GM12801 (cell line): ENCODE measurements around the gene MGAT4B.

Experiments used
- CTCF ChIP-seq: IDR thresholded peaks from one replicate; pipeline ENCODE4 v1.5.1; 2011; ENCODE audit warnings: control low read depth; ENCODE audit not compliant: insufficient read length; ENCODE audit errors: extremely low read depth

The MGAT4B gene

GRCh38 chr5:179802950-179803562 is 3.6 kb downstream of the MGAT4B start:
- TF ChIP-seq CTCF, result no peak

DNA sequence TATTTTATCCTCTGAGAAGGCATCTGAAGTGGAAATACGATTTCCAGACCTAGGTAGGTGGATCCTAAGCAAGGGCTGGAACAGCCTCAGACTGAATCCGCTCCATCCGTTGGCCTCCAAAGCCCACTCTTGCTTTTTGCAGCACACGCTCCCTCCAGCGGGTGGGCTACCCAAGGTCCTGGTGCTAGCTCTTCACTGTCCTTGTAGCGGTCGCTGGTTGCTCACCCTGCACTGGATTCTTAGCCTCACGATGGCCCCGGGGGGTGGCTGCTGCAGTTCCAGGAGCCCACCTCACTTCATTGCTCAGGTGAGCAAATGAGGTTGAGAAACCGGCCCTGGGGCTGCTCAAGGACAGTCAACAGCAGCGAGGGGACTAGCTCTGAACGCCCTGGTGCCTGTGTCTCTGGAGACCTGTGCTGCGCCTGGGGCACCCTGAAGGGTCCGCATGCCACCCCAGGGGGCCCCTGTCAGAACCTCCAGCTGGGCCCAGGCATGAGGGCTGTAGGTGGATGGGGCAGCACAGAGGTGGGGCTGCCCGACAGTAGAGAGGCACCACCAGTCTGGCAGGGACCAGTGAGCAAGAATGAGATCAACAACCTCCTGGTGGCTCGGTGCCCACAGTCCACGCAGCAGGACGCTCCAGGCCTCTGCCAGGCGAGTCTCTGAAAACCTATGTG is 4.3 kb downstream of the MGAT4B start:
- no peak for TF ChIP-seq CTCF

- TF ChIP-seq CTCF, result peak; percentile 18
These were observed 5.1 kb downstream of the MGAT4B start for GRCh38 chr5:179801304-179802206.

- no peak for TF ChIP-seq CTCF
These were observed 5.9 kb downstream of the MGAT4B start for GRCh38 chr5:179800696-179801201.

GRCh38 chr5:179800071-179800695 is 6.5 kb downstream of the MGAT4B start:
- no peak for TF ChIP-seq CTCF

DNA sequence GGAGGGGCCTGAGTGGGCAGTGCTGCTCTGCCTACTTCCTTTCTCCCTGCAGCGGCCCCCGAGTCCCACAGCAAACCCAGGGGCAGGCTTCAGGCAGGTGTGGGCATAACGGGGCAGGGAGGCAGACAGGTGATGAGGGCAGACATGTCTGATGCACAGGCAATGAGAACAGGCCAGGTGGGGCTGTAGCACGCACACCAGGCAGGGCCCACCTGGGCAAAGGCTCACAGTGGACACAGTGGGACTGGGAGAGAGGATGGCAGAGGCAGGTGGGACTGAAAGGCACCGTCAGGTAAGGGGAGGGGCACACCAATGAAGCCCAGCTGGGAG is 7.1 kb downstream of the MGAT4B start:
- no peak for TF ChIP-seq CTCF
